Fibroblast of mammary gland (primary cell): ENCODE results near the gene STX1B.

Experiments used
- DNase-seq: peaks from one replicate; pipeline ENCODE4 v3.0.0-alpha.2; 2010; ENCODE audit warnings: low read depth
- H3K4me3 ChIP-seq: 2 replicates; pipeline ENCODE4 v1.5.1; 2011; ENCODE audit warnings: low read depth, mild to moderate bottlenecking, low read length, moderate library complexity; ENCODE audit not compliant: control insufficient read depth
- TF ChIP-seq, protein P1 (sequence below): conservative IDR thresholded peaks from 2 replicates; pipeline ENCODE4 v1.5.1; 2011; ENCODE audit warnings: low read depth, low read length, inconsistent platforms; ENCODE audit not compliant: control insufficient read depth, insufficient read depth

STX1B gene

GRCh38 chr16:30979170-30980022 lies 31.0 kb downstream of the STX1B start:
- TF ChIP-seq, protein P1, sequence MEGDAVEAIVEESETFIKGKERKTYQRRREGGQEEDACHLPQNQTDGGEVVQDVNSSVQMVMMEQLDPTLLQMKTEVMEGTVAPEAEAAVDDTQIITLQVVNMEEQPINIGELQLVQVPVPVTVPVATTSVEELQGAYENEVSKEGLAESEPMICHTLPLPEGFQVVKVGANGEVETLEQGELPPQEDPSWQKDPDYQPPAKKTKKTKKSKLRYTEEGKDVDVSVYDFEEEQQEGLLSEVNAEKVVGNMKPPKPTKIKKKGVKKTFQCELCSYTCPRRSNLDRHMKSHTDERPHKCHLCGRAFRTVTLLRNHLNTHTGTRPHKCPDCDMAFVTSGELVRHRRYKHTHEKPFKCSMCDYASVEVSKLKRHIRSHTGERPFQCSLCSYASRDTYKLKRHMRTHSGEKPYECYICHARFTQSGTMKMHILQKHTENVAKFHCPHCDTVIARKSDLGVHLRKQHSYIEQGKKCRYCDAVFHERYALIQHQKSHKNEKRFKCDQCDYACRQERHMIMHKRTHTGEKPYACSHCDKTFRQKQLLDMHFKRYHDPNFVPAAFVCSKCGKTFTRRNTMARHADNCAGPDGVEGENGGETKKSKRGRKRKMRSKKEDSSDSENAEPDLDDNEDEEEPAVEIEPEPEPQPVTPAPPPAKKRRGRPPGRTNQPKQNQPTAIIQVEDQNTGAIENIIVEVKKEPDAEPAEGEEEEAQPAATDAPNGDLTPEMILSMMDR: no peak
- no peak for DNase-seq
- H3K4me3 ChIP-seq: no peak overlapping the region

GRCh38 chr16:30977502-30977901 lies 32.9 kb downstream of the STX1B start:
- peak; percentile 31 for DNase-seq
- no peak overlapping the region for H3K4me3 ChIP-seq
- TF ChIP-seq, protein P1: peak; percentile 42

GRCh38 chr16:30976486-30976885 lies 34.0 kb downstream of the STX1B start:
- no peak for DNase-seq
- TF ChIP-seq, protein P1: no peak
- H3K4me3 ChIP-seq: no peak overlapping the region

DNA sequence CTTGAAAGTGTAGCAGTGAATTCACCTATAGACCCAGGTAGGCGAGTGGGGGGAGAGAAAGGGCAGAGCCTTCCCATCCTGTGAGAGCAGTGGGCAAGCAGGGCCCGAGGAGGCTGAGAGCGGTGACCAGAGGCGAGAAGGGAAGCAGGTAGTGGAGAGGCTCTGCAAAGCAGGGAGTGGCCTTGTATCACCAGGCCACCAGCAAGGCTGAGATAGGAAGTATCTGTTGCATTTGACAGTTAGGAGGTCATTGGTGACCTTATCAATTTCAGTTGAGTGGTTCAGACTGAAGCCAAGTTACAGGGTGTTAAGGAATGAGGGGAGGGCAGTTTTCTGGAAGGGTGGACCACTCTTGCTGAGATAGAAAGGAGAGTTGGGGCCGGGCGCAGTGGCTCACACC lies 36.1 kb downstream of the STX1B start:
- H3K4me3 ChIP-seq: no peak overlapping the region
- DNase-seq: no peak
- TF ChIP-seq, protein P1: no peak

- DNase-seq: no peak
- TF ChIP-seq, protein P1: peak; percentile 12
- H3K4me3 ChIP-seq: no peak overlapping the region
Observed at GRCh38 chr16:30972872-30973271, 37.6 kb downstream of the STX1B start.

GRCh38 chr16:30971298-30971697 lies 39.1 kb downstream of the STX1B start:
- TF ChIP-seq, protein P1: no peak
- no peak for DNase-seq
- H3K4me3 ChIP-seq: no peak overlapping the region
